ENCODE measurements around the gene UTP18.

UTP18 gene

GRCh38 chr17:51335883-51336822 is 75.8 kb downstream of the UTP18 start:
- no peak for DNase-seq

- no peak for DNase-seq
Measured at GRCh38 chr17:51341457-51341856, 81.1 kb downstream of the UTP18 start.

- no peak for DNase-seq
Measured at GRCh38 chr17:51342257-51342656, 81.9 kb downstream of the UTP18 start.

- no peak for DNase-seq
Measured at GRCh38 chr17:51344532-51344931, 84.2 kb downstream of the UTP18 start.

- no peak for DNase-seq
Measured at GRCh38 chr17:51346218-51346982, 86.1 kb downstream of the UTP18 start.

All from fibroblast of skin of right quadriceps (primary cell).